PC-9 (cell line): ENCODE results near the gene BASP1. TPM values are rescaled to one million over a fixed set of nuclear protein-coding genes. Genes with fewer than 3 reads are reported as not detected.
A peak's percentile ranks its signal among the peaks of the same experiment; 100 is the strongest.

ENCODE experiments used
- BruUV-seq: library from RNA; stranded (reverse); fragments of 400-500 nt; replicated peaks from 2 replicates; lab custom pipeline; 2021; lab: Mats Ljungman, UMichigan
- CTCF ChIA-PET: fragments of 300-600 bp; sonication (Branson Sonifier 250); formaldehyde crosslinking; loops from one replicate; lab custom pipeline; 2022; ENCODE audit warnings: antibody characterized with exemption; lab: Charles Lee
- POLR2A ChIA-PET: fragments of 300-600 bp; sonication (Branson Sonifier 250); formaldehyde crosslinking; loops from one replicate; lab custom pipeline; 2022; ENCODE audit warnings: antibody characterized with exemption; ENCODE audit not compliant: unreplicated experiment; lab: Charles Lee
- DNase-seq, 2 experiments: peaks; one replicate each; pipeline versions ENCODE4 v3.0.0 to v3.0.0-alpha.2; 2015 to 2022; ENCODE audit warnings: mixed read lengths in 1 of 2
- H2AFZ ChIP-seq: fragments of 200-600 bp; sonication (generic); 2 replicates; pipeline ENCODE4 v1.8.1; 2017; ENCODE audit warnings: antibody characterized with exemption
- H3F3A ChIP-seq: fragments of 200-600 bp; sonication (generic); 2 replicates; pipeline ENCODE4 v1.8.1; 2017; ENCODE audit warnings: antibody characterized with exemption, mild to moderate bottlenecking, low read depth; ENCODE audit not compliant: insufficient read depth
- H3K27ac ChIP-seq: fragments of 200-600 bp; sonication (generic); 2 replicates; pipeline ENCODE4 v1.6.1; 2016; ENCODE audit warnings: mixed run types
- H3K27me3 ChIP-seq: fragments of 200-600 bp; sonication (generic); 2 replicates; pipeline ENCODE4 v1.6.1; 2016; ENCODE audit warnings: low read depth, mixed run types; ENCODE audit not compliant: insufficient read depth
- H3K36me3 ChIP-seq: fragments of 200-600 bp; sonication (generic); 2 replicates; pipeline ENCODE4 v1.6.1; 2016; ENCODE audit warnings: low read depth, mixed run types
- H3K4me1 ChIP-seq: fragments of 200-600 bp; sonication (generic); replicated peaks from 2 replicates; pipeline ENCODE4 v1.6.1; 2016; ENCODE audit warnings: mixed run types; ENCODE audit not compliant: insufficient read depth
- H3K4me2 ChIP-seq: fragments of 200-600 bp; sonication (generic); 2 replicates; pipeline ENCODE4 v1.6.1; 2017; ENCODE audit warnings: mixed run types
- H3K4me3 ChIP-seq: fragments of 200-600 bp; sonication (generic); 2 replicates; pipeline ENCODE4 v1.6.1; 2016; ENCODE audit warnings: mixed run types
- H3K79me2 ChIP-seq: fragments of 200-600 bp; sonication (generic); 2 replicates; pipeline ENCODE4 v1.6.1; 2017; ENCODE audit warnings: low read depth, mixed run types
- H3K9me2 ChIP-seq: fragments of 200-600 bp; sonication (generic); 2 replicates; pipeline ENCODE4 v1.8.1; 2017; ENCODE audit warnings: mild to moderate bottlenecking; ENCODE audit not compliant: insufficient read depth
- H3K9me3 ChIP-seq: fragments of 200-600 bp; sonication (generic); 2 replicates; pipeline ENCODE4 v1.8.1; 2016; ENCODE audit warnings: low read depth; ENCODE audit not compliant: insufficient read depth
- H4K20me1 ChIP-seq: fragments of 200-600 bp; sonication (generic); 2 replicates; pipeline ENCODE4 v1.8.1; 2017; ENCODE audit not compliant: insufficient read depth
- EZH2 ChIP-seq: fragments of 200-600 bp; sonication (generic); IDR thresholded peaks from 2 replicates; pipeline ENCODE4 v1.8.0; 2017; ENCODE audit warnings: antibody characterized with exemption, low read depth
- intact Hi-C: fragments of 100-400 bp; cut with micrococcal nuclease; formaldehyde crosslinking; loops from one replicate; pipeline ENCODE4 v1.10.0; 2022; ENCODE audit not compliant: unreplicated experiment
- total RNA-seq: library from RNA; stranded (reverse); gene quantifications from 2 replicates; pipeline ENCODE4 v1.2.3, GENCODE V29; 2021
- TF ChIP-seq, protein P1 (sequence below): fragments of 200-600 bp; sonication (generic); conservative IDR thresholded peaks from 2 replicates; pipeline ENCODE4 v1.6.1; 2017; ENCODE audit warnings: mixed run types, antibody characterized with exemption, mild to moderate bottlenecking, moderate library complexity

Gene BASP1
- total RNA-seq, 1 experiment from 2014 or later, result not detected

DNA sequence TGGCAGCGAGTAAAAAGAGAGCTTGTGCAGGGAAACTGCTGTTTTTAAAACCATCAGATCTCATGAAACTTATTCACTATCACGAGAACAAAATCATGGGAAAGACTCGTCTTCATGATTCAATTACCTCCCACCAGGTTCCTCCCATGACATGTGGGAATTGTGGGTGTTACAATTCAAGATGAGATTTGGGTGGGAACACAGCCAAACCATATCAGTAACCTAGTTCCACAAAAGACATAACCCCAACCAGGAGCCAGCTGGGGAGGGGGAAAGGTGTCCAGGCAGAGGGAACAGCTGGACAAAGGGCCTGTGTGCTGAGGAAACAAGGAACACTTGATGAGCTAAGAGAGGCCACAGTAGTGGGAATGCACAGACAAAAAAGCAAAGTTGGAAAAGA, 71.1 kb downstream of the BASP1 start:
- intact Hi-C loops, result no loop called here
- Histone ChIP-seq H3K79me2 (no peaks in the 10 kb centered on the region), H3K36me3 (no peaks in the 10 kb centered on the region), H3K27me3 (no peaks in the 10 kb centered on the region), H3K4me1 (0 out of 2 replicates have a peak, but pooled peaks cover 5% of the 10 kb centered on the region), H3K9me2 (no peaks in the 10 kb centered on the region), H3K9me3 (no peaks in the 10 kb centered on the region; the same call in 1 of the 2 replicates), H3K4me3 (no peak overlapping the region), H3K27ac (no peak overlapping the region), H3K4me2 (no peak overlapping the region), H3F3A (no peaks in the 10 kb centered on the region), H4K20me1 (no peaks in the 10 kb centered on the region), H2AFZ (no peak overlapping the region)
- ChIA-PET CTCF (no interaction called here), POLR2A (no interaction called here)
- TF ChIP-seq, protein P1, sequence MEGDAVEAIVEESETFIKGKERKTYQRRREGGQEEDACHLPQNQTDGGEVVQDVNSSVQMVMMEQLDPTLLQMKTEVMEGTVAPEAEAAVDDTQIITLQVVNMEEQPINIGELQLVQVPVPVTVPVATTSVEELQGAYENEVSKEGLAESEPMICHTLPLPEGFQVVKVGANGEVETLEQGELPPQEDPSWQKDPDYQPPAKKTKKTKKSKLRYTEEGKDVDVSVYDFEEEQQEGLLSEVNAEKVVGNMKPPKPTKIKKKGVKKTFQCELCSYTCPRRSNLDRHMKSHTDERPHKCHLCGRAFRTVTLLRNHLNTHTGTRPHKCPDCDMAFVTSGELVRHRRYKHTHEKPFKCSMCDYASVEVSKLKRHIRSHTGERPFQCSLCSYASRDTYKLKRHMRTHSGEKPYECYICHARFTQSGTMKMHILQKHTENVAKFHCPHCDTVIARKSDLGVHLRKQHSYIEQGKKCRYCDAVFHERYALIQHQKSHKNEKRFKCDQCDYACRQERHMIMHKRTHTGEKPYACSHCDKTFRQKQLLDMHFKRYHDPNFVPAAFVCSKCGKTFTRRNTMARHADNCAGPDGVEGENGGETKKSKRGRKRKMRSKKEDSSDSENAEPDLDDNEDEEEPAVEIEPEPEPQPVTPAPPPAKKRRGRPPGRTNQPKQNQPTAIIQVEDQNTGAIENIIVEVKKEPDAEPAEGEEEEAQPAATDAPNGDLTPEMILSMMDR, result no peak
- no peak for TF ChIP-seq EZH2
- BruUV-seq, result no TSS peak
- no peak for DNase-seq

DNA sequence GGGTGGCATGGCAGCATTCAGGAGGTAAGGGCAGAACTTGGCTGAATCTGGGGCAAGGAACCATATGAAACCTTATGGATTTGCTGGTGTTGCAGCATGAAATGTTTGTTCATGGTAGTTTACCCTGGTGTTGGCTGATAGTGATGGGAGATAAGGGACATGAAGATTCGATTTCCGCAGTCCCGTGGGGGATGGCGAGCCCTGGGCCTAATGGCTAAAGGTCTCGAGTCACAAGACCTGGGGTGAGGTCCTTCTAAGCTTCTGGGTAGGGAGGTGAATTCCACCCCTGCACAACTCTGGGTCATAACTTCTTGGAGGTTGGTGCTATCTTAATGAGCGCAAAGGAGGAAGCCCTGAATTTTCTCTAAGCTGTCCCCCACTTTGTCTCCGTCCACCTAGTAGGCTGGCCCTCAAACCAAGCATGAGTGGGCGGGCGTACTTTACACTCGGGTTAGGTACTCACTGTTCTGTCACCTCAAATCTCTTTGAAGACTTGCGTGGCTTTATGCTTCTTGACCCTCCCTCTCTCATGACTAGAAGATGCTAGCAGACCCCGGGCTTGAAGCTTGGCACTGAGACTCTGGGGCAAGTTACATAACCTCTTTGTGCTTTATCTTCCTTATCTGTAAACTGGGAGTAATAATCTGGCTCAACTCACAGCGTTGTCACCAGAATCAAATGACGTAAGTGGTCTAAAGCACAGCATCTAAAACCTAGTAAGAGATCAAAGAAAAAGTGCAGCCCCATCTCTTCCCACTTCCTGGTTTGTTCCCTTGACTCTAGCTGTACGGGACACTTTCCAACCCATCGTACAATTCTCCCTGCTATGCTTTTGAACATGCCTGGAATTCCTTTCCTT, 72.5 kb downstream of the BASP1 start:
- Histone ChIP-seq H2AFZ (peak overlapping the region; percentile 66), H3K4me1 (0 out of 2 replicates have a peak, but pooled peaks cover 5% of the 10 kb centered on the region), H3K9me3 (no peaks in the 10 kb centered on the region), H3K9me2 (no peaks in the 10 kb centered on the region), H3F3A (no peaks in the 10 kb centered on the region), H3K4me3 (no peak overlapping the region), H3K79me2 (no peaks in the 10 kb centered on the region), H3K27ac (no peak overlapping the region), H3K36me3 (no peaks in the 10 kb centered on the region), H4K20me1 (no peaks in the 10 kb centered on the region), H3K4me2 (peak overlapping the region; percentile 41), H3K27me3 (no peaks in the 10 kb centered on the region)
- no TSS peak for BruUV-seq
- TF ChIP-seq, protein P1, result no peak
- TF ChIP-seq EZH2, result no peak
- intact Hi-C loops, result no loop called here
- ChIA-PET CTCF (no interaction called here), POLR2A (no interaction called here)
- no peak for DNase-seq

DNA sequence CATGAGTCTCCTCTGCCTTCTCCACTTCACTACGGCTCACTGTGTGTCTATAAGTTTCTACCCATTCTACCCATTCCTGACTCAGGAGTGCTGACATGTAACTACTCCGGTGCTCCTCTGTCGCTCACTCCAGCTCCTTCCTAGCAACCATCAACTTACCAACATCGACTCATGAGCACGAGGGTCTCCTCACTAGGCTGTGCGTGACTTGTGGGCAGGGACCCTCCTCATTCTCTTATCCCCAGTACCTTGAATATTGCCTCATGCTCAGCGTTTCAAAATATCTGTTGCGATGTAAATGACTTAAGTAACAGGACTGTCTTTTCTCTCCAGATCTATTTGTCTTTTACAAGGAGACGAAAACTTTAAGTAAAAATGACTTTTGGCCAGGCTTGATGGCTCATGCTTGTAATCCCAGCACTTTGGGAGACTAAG, 73.1 kb downstream of the BASP1 start:
- no peak overlapping the region for H3K27ac ChIP-seq
- 0 out of 2 replicates have a peak, but pooled peaks cover 5% of the 10 kb centered on the region for H3K4me1 ChIP-seq
- no peak for TF ChIP-seq EZH2
- TF ChIP-seq, protein P1, result no peak
- no peaks in the 10 kb centered on the region for H3K9me2 ChIP-seq
- H3K27me3 ChIP-seq, result no peaks in the 10 kb centered on the region
- no peaks in the 10 kb centered on the region for H3K36me3 ChIP-seq
- intact Hi-C loops, result no loop called here
- H3K4me2 ChIP-seq, result peak overlapping the region; percentile 41
- BruUV-seq, result no TSS peak
- ChIA-PET POLR2A (no interaction called here), CTCF (no interaction called here)
- DNase-seq, result no peak
- H3K79me2 ChIP-seq, result no peaks in the 10 kb centered on the region
- peak overlapping the region; percentile 66 for H2AFZ ChIP-seq
- no peaks in the 10 kb centered on the region for H3K9me3 ChIP-seq
- no peak overlapping the region for H3K4me3 ChIP-seq
- no peaks in the 10 kb centered on the region for H3F3A ChIP-seq
- H4K20me1 ChIP-seq, result no peaks in the 10 kb centered on the region
